ENCODE data around the gene IQGAP3. TPM values are rescaled to one million over a fixed set of nuclear protein-coding genes. Genes with fewer than 3 reads are reported as not detected.

IQGAP3 gene, protein sequence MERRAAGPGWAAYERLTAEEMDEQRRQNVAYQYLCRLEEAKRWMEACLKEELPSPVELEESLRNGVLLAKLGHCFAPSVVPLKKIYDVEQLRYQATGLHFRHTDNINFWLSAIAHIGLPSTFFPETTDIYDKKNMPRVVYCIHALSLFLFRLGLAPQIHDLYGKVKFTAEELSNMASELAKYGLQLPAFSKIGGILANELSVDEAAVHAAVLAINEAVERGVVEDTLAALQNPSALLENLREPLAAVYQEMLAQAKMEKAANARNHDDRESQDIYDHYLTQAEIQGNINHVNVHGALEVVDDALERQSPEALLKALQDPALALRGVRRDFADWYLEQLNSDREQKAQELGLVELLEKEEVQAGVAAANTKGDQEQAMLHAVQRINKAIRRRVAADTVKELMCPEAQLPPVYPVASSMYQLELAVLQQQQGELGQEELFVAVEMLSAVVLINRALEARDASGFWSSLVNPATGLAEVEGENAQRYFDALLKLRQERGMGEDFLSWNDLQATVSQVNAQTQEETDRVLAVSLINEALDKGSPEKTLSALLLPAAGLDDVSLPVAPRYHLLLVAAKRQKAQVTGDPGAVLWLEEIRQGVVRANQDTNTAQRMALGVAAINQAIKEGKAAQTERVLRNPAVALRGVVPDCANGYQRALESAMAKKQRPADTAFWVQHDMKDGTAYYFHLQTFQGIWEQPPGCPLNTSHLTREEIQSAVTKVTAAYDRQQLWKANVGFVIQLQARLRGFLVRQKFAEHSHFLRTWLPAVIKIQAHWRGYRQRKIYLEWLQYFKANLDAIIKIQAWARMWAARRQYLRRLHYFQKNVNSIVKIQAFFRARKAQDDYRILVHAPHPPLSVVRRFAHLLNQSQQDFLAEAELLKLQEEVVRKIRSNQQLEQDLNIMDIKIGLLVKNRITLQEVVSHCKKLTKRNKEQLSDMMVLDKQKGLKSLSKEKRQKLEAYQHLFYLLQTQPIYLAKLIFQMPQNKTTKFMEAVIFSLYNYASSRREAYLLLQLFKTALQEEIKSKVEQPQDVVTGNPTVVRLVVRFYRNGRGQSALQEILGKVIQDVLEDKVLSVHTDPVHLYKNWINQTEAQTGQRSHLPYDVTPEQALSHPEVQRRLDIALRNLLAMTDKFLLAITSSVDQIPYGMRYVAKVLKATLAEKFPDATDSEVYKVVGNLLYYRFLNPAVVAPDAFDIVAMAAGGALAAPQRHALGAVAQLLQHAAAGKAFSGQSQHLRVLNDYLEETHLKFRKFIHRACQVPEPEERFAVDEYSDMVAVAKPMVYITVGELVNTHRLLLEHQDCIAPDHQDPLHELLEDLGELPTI (N-terminal part only)
- 18.8 and 25.0 TPM in 2 replicates for total RNA-seq

DNA sequence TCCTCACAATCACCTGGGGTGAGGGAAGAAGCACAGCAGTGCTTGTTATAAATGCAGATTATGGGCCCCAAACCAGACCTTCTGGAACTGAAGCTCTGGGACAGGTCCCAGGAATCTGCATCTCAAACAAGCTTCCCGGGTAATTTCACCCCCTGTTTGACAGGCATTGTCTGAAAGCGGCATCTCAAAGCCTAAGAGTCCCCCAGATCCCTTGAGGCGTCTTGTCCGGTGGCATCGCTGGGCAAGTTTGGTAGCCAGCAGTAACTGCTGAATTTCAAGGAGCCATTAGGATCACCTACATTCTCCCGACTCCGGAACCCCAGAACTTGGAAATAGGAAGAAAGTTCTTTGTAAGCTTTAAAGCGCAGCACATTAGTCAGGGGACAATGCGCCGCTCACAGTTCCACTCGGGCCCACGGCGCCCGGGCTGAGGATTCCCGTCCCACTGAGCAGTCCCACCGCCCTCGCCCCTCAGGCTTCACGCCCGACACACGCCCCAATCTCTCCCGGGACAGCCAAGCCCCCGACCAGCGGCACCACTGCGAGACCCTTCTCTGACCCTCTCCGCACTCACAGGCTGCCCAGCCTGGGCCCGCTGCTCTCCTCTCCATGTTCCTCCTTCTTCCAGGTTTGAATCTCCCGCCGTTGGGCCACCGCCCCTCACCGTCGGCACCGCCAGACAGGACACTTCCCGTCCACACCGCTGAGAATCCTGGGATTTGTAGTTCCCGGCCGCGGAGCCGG is at the start of gene IQGAP3:
IQGAP3 (minus strand) TSS at position 647 of the 744 bp plus-strand sequence; CDS start at position 611, 36 bp downstream.

DNA sequence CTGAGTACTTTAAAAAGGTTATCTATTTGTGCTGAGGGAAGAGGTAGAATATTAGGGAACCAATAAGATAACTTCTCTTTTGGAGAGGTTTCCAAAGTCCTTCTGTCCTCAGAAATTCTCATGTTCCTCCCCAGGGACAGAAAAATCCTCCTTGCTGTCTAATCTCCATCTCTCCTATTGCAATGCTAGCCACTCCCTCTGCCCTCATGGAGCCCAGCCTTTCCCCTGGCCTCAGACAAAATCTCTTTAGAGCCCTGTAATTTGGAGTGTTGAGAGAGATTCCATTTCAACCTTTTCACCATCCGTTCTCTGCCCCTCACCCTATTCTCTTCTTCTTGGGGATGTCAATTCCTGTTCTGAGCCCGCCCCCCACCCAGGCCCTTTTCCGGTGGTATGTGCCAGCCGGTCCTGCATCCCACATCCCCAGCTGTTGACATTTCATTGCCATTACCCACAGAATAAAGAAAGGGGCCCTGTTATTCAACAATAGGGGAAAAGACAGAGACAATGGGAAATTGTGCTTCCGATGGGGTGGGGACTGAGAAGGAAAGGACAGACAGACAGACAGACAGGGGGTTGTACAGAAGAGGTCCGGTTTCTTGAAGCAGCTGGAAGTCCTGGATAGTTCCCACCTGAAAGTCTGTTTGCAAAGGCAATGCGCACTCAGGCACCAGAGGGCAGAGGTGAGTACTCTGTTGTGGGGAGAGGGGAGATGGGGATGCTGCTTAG is 46.7 kb upstream of the IQGAP3 start, which contains the start of gene HAPLN2:
HAPLN2 (plus strand) TSS at position 563 of the 729 bp plus-strand sequence. CDS start 4,076 bp downstream, outside the sequence.

DNA sequence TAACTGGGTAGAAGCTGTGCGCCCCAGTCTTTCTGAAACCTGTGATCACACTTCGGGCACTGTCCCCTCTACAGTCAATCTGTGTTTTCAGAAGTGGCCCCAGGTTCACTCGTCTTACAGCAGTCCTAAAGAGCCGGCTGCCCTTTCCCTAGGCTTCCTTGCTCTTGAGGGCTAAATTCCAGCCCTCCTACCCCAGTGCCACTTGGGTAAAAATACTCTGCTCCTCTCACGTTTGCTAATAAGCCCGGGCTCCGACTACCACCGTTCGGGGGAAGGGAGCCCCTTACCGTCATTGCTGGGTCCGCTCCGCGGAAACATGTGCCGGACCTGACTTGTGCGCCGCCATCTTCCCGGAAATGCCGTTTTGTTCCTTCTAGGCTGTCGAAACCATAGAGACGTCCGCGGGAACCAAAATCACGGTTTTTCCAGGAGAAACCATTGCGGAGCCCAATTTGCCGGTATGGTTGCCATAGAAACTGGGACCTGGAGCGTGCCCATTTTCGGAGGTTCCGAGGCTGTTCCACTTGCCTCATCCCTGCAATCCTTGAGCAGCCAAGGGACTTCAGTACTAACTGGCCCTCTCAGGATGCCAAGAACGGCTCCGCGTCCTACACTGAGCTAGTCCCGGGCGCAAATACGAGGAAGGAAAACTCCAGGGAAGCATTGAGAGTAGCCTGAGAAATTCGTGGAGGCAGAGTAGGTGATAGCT is 28.9 kb upstream of the IQGAP3 start, which contains the start of gene GPATCH4:
GPATCH4 (minus strand) TSS at position 358 of the 709 bp plus-strand sequence.

DNA sequence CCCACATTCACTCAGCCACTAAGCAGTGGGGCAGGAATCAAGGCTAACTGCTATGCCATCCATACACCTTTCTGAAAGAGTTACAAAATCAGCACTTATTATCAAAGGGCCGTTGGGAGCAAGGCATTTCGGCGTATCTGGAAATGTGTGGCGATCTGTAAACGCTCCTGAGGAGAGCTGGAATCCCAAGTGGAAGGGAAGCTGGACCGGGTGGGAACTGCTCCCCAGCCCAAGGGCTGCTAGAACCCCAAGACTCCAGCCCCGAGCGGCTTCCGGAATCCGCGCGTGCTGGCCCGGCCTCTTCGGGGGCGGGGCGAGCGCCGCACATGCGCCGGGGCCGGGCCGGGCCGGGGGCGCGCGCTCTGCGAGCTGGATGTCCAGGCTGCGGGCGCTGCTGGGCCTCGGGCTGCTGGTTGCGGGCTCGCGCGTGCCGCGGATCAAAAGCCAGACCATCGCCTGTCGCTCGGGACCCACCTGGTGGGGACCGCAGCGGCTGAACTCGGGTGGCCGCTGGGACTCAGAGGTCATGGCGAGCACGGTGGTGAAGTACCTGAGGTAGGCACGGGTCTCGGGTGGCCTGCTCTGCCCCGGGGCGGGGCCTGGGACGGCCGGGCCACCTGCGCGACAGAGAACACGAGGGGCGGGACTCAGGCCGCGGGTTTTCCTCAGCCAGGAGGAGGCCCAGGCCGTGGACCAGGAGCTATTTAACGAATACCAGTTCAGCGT is 19.2 kb upstream of the IQGAP3 start, which contains the start of gene NAXE:
NAXE (plus strand) TSS at position 345 of the 726 bp plus-strand sequence; CDS start at position 374, 29 bp downstream.

DNA sequence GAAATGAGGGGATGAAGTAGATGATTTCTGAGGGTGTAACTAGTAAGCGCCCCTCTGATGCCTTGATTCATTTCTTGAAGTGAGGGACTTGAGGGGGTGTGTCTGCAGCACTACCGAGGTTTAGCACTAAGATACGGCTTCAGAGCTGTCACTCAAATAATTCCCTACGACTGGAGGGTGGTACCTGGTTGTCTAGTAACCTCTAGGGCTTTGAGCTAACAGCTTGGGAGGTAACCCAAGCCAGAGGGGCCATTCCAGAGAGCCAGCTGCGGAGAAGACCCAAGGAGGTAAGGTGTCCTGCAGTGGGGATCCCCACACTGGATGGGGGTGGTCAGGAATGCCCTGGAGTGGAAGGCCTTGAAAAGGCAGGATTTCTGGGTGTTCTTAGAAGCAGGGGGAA is 7.1 kb upstream of the IQGAP3 start, which contains the start of gene TTC24:
TTC24 (plus strand) TSS at position 252 of the 400 bp plus-strand sequence. CDS start 1,642 bp downstream, outside the sequence.

DNA sequence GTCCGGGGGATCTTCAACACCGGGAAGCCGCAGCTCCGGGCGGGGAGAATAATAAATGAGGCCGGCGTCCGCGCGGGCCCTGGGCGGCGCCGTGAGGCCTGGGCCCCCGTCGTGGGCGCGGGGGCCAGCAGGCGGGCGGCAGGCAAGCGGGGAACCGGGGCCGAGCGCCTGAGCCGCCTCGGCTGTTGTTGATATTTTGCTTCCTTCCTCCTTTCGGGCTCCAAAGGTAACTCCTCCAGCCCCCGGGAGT is 71.9 kb downstream of the IQGAP3 start, which contains the start of gene MEF2D:
MEF2D (minus strand) TSS at position 233 of the 250 bp plus-strand sequence. CDS start 17,483 bp downstream, outside the sequence.

Other genes starting within 250 kb of the IQGAP3 start
- gene CCT3, start 234.3 kb downstream of the IQGAP3 start, total RNA-seq = 291 and 402 TPM in 2 replicates
- not detected in 2 replicates for gene TSACC, start 234.0 kb downstream of the IQGAP3 start, total RNA-seq
- not detected in 2 replicates for gene RHBG, start 203.4 kb downstream of the IQGAP3 start, total RNA-seq
- gene MEF2D, start 71.8 kb downstream of the IQGAP3 start, total RNA-seq = 6.3 and 13.2 TPM in 2 replicates
- gene TTC24, start 7.2 kb upstream of the IQGAP3 start, total RNA-seq = not detected in 2 replicates
- 64.0 and 67.9 TPM in 2 replicates for gene NAXE, start 19.2 kb upstream of the IQGAP3 start, total RNA-seq
- gene GPATCH4, start 28.9 kb upstream of the IQGAP3 start, total RNA-seq = 9.9 and 14.3 TPM in 2 replicates
- gene HAPLN2, start 46.9 kb upstream of the IQGAP3 start, total RNA-seq = not detected in 2 replicates
- gene BCAN, start 69.6 kb upstream of the IQGAP3 start, total RNA-seq = 0.13 TPM in 1 of 2 replicates, not detected in the other
- gene NES, start 104.8 kb upstream of the IQGAP3 start, total RNA-seq = 124 and 159 TPM in 2 replicates
- 7.3 and 8.6 TPM in 2 replicates for gene CRABP2, start 133.0 kb upstream of the IQGAP3 start, total RNA-seq
- 5.7 and 7.7 TPM in 2 replicates for gene METTL25B, start 155.9 kb upstream of the IQGAP3 start, total RNA-seq
- gene ISG20L2, start 156.2 kb upstream of the IQGAP3 start, total RNA-seq = 7.7 and 7.8 TPM in 2 replicates
- gene MRPL24, start 168.5 kb upstream of the IQGAP3 start, total RNA-seq = 69.2 and 94.5 TPM in 2 replicates
- gene HDGF, start 179.1 kb upstream of the IQGAP3 start, total RNA-seq = 188 and 200 TPM in 2 replicates
- gene PRCC, start 195.0 kb upstream of the IQGAP3 start, total RNA-seq = 10.4 and 13.3 TPM in 2 replicates
- gene SH2D2A, start 244.3 kb upstream of the IQGAP3 start, total RNA-seq = 0.19 and 0.53 TPM in 2 replicates